Stimulated activated CD4-positive, alpha-beta T cell treated with anti-CD3 and anti-CD28 coated beads, Interleukin-2, amount 100 ng/mL, for 24 hours (primary cell): Measurements from ENCODE around the gene NUFIP2.
A peak's percentile ranks its signal among the peaks of the same experiment; 100 is the strongest.
"Not testable (repeated sequence)": the region's sequence is repeated elsewhere in the genome, so short reads cannot be mapped to it uniquely, and the experiment has no call there.

ENCODE experiments used
- DNase-seq, 2 donors: peaks; one replicate each; pipeline ENCODE4 v3.0.0-alpha.2; 2020

The NUFIP2 gene

GRCh38 chr17:29293890-29294579 lies at the start of gene NUFIP2:
Gene NUFIP2 (minus strand): TSS chr17:29294148. CDS start chr17:29294059, 89 bp downstream.
- DNase-seq, result peak; percentile 98 to 99

GRCh38 chr17:29342158-29342765 lies 48.3 kb upstream of the NUFIP2 start:
- no peak for DNase-seq

- no peak for DNase-seq
Observed at GRCh38 chr17:29341726-29342125, 47.8 kb upstream of the NUFIP2 start.

GRCh38 chr17:29339016-29339415 lies 45.1 kb upstream of the NUFIP2 start:
- DNase-seq, result not testable (repeated sequence)

- no peak for DNase-seq
Observed at GRCh38 chr17:29331708-29332085, 37.7 kb upstream of the NUFIP2 start.

- DNase-seq, result no peak
Observed at GRCh38 chr17:29331075-29331707, 37.2 kb upstream of the NUFIP2 start.

GRCh38 chr17:29327412-29327811 lies 33.5 kb upstream of the NUFIP2 start:
- no peak for DNase-seq

GRCh38 chr17:29326023-29326813 lies 32.3 kb upstream of the NUFIP2 start:
- DNase-seq, result no peak

GRCh38 chr17:29322363-29322762 lies 28.4 kb upstream of the NUFIP2 start:
- no peak for DNase-seq

- no peak for DNase-seq
Observed at GRCh38 chr17:29303386-29303785, 9.4 kb upstream of the NUFIP2 start.

- DNase-seq, result no peak
Observed at GRCh38 chr17:29299031-29299430, 5.1 kb upstream of the NUFIP2 start.

GRCh38 chr17:29295420-29295819 lies 1.5 kb upstream of the NUFIP2 start:
- no peak for DNase-seq

- no peak for DNase-seq
Observed at GRCh38 chr17:29294580-29294900, 592 bp upstream of the NUFIP2 start.

- peak; percentile 65 to 74 for DNase-seq
Observed at GRCh38 chr17:29292992-29293889, 707 bp downstream of the NUFIP2 start.

- peak; percentile 55 for DNase-seq
Observed at GRCh38 chr17:29292071-29292991, 1.6 kb downstream of the NUFIP2 start.

GRCh38 chr17:29291163-29291752 lies 2.7 kb downstream of the NUFIP2 start:
- DNase-seq, result no peak

GRCh38 chr17:29289852-29290251 lies 4.1 kb downstream of the NUFIP2 start:
- DNase-seq, result no peak

GRCh38 chr17:29283961-29284360 lies 10.0 kb downstream of the NUFIP2 start:
- DNase-seq, result no peak

GRCh38 chr17:29283496-29283895 lies 10.5 kb downstream of the NUFIP2 start:
- DNase-seq, result no peak

GRCh38 chr17:29279397-29280070 lies 14.4 kb downstream of the NUFIP2 start:
- no peak for DNase-seq
